Endometrium (tissue), 2 donors: ENCODE results near the gene BSN.
"Not testable (repeated sequence)": the region's sequence is repeated elsewhere in the genome, so short reads cannot be mapped to it uniquely, and the experiment has no call there.

Experiments
- FAIRE-seq: peaks from 2 replicates; lab custom pipeline; 2012; peaks lifted over from hg19 to GRCh38; lab: Jason Lieb, UNC
- donor health status: control.
- donor health status: control.

BSN gene

GRCh38 chr3:49675912-49676311 is 121.6 kb downstream of the BSN start:
- FAIRE-seq, result no peak

- no peak for FAIRE-seq
Measured at GRCh38 chr3:49680493-49681231, 126.4 kb downstream of the BSN start.

GRCh38 chr3:49681232-49681522 is 126.9 kb downstream of the BSN start:
- FAIRE-seq, result no peak

- no peak for FAIRE-seq
Measured at GRCh38 chr3:49681543-49681942, 127.3 kb downstream of the BSN start.

- FAIRE-seq, result no peak
Measured at GRCh38 chr3:49683162-49683561, 128.9 kb downstream of the BSN start.

GRCh38 chr3:49684453-49684852 is 130.2 kb downstream of the BSN start:
- not testable (repeated sequence) for FAIRE-seq

GRCh38 chr3:49685103-49685502 is 130.8 kb downstream of the BSN start:
- not testable (repeated sequence) for FAIRE-seq

GRCh38 chr3:49685846-49686245 is 131.6 kb downstream of the BSN start:
- not testable (repeated sequence) for FAIRE-seq

GRCh38 chr3:49686346-49686745 is 132.1 kb downstream of the BSN start:
- FAIRE-seq, result not testable (repeated sequence)

GRCh38 chr3:49686769-49687423 is 132.6 kb downstream of the BSN start:
- not testable (repeated sequence) for FAIRE-seq

- FAIRE-seq, result not testable (repeated sequence)
Measured at GRCh38 chr3:49687424-49687795, 133.1 kb downstream of the BSN start.

- not testable (repeated sequence) for FAIRE-seq
Measured at GRCh38 chr3:49688338-49689045, 134.2 kb downstream of the BSN start.

- FAIRE-seq, result no peak
Measured at GRCh38 chr3:49689046-49689907, 135.0 kb downstream of the BSN start, which contains the start of the genes MST1 and RNF123. TSS of gene MST1 (minus strand) at chr3:49689474. CDS start at chr3:49688691, 783 bp downstream. TSS of gene RNF123 (plus strand) at chr3:49689557. CDS start at chr3:49691166, 1,609 bp downstream.

- FAIRE-seq, result not testable (repeated sequence)
Measured at GRCh38 chr3:49689908-49690624, 135.8 kb downstream of the BSN start.

- FAIRE-seq, result not testable (repeated sequence)
Measured at GRCh38 chr3:49690856-49691255, 136.6 kb downstream of the BSN start.

GRCh38 chr3:49691481-49691880 is 137.2 kb downstream of the BSN start:
- FAIRE-seq, result not testable (repeated sequence)

- not testable (repeated sequence) for FAIRE-seq
Measured at GRCh38 chr3:49694409-49695070, 140.3 kb downstream of the BSN start.

GRCh38 chr3:49695350-49696015 is 141.2 kb downstream of the BSN start:
- FAIRE-seq, result not testable (repeated sequence)

GRCh38 chr3:49699281-49699979 is 145.2 kb downstream of the BSN start:
- no peak for FAIRE-seq

- no peak for FAIRE-seq
Measured at GRCh38 chr3:49700014-49700413, 145.7 kb downstream of the BSN start.
